ENCODE measurements around the gene ITPR2.
"Not testable (repeated sequence)": the region's sequence is repeated elsewhere in the genome, so short reads cannot be mapped to it uniquely, and the experiment has no call there.

Gene ITPR2

DNA sequence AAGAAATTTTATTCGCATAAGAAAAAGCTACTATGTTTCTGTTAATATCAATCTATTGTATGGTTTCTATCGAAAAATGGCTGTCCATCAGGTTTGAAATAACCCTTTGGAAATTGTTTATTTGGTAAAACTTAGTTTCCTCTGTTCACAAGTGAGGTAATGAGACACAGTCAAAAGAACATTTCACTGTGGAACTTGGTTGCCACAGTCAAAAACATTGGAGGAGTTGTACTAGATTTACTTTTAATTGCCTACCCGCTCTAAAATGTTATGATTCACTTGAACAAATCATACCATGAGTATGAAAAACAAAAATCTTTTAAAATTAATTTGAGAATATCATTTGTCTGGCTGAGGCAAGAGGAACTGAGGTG, 46.5 kb downstream of the ITPR2 start:
- DNase-seq = no peak

DNA sequence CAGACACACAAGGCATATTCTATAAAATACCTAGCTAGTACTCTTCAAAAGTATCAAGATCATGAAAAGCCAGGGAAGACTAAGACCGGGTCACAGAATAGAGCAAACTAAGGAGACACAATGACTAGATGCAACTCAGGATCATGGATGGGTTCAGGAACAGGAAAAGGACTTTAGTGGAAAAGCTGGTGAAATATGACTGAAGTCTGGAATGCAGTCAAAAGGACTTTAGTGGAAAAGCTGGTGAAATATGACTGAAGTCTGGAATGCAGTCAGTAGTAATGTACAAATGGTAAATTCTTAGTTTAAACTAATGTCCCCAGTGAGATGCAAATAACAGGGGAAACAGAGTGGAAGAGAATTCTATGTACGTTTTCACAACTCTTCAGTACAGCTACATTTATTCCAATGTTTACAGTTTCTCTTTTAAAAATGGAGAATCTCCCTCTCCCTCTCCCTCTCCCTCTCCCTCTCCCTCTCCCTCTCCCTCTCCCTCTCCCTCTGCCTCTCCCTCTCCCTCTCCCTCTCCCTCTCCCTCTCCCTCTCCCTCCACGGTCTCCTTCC, 49.1 kb downstream of the ITPR2 start:
- not testable (repeated sequence) for DNase-seq

DNA sequence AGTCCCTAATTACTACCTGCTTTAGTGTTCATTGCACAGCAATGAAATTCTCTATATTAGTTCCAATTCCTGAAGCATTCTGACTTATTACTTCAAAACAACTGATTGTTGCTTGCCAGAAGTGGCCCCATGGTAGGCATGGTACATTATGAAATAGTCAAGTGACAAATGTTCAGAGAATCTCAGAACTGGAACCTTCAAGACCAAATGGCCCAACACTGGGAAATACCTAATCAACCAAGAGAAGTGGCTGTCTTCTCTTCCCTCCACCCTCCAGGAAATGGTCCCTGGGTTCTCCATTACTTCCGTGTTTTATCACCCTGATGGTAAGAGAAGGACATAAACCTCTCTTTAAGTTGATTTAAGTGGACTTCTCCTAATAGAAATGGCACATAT, 49.9 kb downstream of the ITPR2 start:
- DNase-seq = no peak

DNA sequence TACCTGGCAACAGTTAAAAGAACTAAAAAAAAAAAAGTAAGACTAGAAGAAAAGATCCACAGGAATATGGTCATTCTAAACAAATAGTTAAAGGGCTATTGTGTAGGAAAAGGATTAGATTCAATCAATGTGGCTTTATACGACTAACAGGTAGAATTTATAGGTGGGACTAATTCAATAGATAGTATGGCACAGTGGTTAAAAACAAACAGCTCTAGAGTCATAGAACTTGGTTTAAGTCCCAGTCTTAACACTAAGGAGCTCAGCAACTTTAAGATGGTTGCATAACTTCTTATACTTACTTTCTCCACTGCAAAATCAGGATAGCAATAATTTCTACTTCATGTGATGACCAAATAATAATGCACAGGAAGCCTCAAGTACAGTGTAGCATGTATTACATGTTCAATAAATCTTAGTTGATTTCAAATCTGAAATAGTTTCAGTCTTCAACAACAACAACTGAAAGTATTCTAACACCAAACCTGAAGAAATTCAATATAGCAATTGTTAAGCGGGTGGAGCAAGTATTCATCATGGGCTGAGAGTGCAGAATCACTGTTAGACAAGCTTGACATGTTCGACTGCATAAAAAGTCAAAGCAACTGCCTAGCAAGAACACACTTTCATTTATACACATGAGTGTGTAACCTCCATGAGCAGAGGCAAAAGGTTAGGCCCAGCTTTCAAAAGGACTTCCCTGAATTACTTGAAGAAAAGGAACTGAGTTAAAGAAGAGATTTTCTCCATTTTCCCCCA, 50.4 kb downstream of the ITPR2 start:
- DNase-seq = no peak

DNA sequence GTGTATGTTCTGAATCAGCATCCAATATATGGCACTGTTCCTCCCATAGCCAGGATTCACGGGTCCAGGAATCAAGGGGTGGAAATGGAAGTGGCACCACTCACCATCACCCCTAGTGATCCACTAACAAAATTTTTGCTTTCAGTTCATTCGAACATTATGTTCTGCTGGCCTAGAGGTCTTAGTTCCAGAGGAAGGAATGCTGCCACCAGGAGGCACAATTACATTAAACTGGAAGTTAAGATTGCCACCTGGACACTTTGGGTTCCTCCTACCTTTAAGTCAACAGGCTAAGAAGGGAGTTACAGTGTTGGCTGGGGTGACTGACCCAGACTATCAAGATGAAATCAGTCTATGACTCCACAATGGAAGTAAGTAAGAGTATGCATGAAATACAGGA, 52.3 kb downstream of the ITPR2 start:
- DNase-seq = peak; percentile 41

DNA sequence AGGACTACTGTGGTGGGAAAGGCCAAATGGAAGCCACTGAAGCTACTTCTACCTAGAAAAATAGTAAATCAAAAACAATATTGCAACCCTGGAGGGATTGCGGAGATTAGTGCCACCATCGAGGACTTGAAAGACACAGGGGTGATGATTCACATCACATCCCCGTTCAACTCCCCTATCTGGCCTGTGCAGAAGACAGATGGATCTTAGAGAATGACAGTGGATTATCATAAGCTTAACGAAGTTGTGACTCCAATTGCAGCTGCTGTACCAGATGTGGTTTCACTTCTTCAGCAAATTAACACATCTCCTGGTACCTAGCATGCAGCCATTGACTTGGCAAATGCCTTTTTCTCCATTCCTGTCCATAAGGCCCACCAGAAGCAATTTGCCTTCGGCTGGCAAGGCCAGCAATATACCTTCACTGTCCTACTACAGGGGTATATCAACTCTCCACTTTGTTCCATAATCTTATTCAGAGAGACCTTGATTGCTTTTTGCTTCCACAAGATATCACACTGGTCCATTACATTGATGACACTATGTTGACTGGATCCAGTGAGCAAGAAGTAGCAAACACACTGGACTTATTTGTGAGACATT, 54.7 kb downstream of the ITPR2 start:
- peak; percentile 43 for DNase-seq

DNA sequence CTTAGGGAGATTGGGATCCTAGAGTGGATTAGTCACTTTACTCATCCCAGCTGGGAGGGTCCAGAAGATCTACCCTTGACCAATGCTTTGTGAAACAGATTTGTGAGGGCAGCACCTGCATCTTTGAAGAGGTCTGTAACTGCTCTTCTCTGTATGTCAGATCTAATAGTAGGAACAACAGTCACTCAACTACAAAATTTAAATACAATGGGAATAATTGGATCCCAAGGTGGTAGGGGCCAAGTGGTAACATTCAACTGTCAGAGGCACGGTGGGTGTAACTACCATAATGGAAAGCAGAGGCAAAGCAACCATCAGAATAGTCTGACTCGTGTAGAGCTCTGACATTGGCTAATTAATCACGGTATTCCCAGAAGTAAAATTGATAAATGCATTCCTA, 55.8 kb downstream of the ITPR2 start:
- DNase-seq = no peak

DNA sequence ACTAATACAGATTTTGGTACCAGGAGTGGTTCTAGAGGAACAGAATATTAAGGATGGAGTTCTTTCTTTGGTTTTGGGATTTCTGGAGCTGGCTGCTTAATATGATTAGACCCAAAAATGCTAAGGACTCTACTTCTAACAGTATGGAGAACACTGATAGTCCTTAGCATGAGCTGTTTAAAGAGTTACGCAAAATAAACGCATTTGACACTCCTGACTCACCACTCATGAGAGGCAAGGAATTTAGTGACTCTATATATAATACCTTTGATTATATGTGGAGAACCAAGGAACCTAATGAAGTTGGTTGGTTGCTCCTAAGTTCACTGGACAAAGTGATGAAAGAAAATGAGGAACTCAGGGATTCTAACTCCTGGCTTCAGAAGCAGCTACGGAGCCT, 57.0 kb downstream of the ITPR2 start:
- DNase-seq = not testable (repeated sequence)

DNA sequence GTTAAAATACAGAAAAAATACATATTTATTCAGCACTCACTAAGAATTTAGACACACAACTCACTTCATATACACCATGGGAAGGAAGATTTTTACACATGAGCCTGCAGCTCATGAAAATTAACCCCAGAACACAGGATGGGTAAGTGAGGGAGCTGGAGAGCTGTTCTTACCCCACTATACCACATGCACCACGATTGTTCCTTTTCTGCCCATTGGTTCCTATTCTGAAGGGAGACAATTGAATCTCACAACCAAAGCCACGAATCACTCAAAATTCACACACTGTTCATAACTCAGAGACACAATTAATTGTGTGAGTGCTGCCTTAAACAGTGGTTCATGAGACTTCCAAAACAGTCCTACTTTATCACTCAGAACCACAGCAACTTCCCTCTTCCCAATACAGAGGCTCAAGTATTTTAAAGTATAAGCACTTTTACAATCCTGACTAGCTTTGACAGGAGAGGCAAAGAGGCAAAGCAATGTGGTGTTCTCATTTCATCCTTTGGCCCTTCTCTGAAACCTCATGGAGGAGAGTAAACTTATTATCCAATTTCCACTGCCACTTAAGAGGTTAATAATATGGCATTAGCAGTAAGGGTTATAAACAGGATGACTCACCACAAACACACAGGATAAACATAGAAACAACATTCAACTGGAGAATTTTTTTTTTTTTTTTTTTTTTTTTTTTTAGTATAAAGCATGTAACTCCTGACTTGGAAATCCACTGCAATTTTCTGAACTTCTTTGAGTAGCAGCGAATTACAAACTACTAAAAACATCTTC, 59.5 kb downstream of the ITPR2 start:
- DNase-seq = no peak

DNA sequence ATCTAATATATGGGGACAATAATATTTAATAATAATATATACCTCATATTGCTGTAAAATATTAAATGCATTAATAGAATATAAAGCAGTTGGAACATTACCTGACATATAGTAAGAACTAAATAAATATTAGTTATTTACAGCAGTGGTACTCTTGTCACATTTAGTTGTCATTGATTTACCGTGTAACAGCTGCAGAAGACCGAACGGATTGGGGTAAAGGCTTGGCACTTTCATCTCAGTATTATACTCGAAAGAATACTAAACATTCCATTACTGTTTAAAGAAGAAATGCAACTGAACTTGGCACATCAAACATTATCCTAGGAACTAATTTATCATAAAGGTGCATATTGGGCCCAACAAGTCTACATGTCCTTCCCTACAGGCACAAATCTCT, 61.1 kb downstream of the ITPR2 start:
- no peak for DNase-seq

DNA sequence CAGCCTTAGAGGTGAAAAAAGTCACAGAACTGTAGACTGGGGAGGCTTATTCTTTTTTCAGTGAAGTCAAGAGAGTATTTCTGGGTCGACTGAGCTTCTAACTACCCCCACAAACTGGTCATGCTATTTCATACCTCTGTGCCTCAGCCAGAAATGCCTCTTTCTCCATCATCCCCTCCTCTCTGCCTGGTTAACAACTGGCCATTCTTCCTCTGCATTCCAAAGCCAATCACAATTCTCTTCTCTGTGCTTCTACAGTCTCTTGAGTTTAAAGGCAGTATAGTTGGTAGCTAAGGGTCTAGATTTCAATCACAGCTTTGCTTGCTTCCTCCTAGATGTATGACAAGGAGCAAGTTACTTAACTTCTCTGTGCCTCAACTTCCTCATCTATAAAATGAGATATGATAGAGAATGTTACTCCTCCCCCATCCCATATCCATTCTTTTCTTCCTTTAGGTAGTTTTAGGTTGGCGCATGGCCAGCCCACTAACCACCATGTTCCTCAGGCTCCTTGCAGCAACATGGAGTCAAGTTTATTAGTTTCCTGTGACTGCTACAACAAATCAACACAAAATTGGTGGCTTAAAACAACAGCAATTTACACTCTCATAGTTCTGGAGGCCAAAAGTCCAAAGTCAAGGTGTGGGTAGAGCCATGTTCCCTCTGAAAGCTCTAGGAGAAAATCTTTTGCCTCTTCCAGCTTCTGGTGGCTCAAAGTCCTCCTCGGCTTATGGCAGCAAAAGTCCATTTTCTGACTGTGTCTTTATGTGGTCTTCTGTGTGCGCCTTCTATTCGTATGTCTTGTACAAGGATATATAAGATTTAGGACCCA, 62.5 kb downstream of the ITPR2 start:
- no peak for DNase-seq

DNA sequence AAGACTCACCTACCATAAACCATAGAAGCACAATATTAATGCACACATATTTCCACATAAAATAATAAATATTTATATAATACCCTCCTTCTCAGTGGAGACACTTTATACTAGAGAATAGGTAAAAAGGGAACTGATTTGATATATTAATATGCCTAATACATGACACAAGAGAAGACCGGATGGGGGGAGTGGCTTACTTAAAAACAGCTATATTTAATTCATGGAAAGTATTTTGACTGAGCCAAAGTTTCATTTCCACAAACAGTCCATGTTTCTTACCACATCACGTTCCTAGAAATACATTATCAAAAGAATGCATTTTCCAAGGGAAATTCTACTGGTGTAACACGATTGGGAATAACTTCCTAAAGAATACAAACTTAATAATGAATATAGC, 63.4 kb downstream of the ITPR2 start:
- DNase-seq = no peak

DNA sequence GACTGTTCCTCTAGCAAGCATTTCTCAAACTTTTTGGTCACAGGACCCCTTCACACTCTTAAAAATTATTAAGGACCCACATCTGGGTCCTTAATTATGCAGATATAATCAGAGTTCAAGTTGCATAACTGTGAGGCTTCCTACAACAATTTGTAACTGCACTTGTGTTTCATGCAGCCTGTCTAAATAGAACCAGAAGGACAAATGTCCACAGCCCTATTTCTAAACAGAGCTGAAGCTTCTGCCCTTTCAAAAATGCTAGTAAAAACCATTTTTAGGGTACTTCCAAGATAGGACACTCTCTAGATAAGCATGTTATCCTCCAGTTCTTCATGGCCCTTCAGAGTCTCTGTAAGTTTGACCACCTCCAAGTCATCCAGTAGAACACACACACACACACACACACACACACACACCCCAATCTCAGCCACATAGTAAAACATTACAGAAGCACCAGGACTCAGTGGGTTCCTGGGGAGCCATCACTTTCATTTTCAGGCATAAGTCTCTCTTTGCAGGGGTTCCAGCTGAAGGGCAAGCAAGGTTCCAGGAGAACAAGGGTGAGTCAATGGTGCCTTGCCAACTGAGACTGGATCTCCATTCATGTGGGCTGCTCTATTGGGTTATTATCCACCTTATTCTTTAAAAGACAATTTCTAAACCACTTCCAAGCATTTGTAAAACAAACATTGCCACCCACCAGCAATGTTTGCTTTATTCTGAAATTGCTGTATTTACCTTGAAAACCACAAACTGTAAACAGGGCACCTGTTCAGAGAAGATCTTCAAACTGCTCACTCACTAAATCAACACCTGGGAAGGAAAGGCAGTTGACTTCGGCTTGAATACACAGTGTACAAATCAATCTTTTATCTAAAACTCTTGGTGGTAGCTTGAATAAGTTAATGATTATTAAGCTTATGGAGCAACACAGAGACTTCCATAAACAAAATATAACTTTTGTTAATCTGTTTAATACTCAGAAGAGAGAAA, 64.1 kb downstream of the ITPR2 start:
- DNase-seq = no peak

DNA sequence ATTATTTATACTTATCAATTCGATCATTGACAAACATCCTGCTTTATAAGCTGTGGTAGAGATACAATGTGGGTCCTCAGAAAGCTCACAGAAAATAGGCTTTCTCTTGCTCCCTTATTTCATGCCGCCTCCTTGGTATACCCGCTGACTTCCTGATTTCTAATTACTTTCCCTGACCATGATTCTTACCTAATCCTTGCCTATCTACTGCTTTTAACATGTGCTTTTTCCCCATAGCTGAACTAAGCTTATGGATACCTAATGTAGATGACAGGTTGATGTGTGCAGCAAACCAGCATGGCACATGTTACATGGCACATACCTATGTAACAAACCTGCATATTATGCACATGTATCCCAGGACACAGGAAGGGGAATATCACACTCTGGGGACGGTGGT, 65.1 kb downstream of the ITPR2 start:
- DNase-seq = no peak

DNA sequence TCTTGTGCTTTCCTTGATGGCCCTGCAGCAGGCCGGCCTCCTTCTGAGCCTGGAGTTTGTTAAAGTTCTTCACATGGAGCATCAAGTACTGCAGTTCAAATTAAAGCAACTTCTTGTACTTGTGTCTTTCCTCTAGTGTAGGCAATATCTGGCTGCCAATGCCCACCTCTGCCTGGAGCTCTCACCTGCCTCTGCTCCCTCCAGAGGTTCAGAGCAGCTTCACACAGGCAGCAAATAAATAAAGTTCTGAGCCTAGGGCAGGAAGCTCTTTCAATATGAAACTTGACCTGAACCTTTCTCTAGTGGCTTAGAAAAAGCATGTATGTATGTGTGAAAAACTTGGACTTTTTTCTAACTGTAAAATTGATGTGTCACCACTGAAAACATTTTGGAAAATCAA, 65.9 kb downstream of the ITPR2 start:
- no peak for DNase-seq

DNA sequence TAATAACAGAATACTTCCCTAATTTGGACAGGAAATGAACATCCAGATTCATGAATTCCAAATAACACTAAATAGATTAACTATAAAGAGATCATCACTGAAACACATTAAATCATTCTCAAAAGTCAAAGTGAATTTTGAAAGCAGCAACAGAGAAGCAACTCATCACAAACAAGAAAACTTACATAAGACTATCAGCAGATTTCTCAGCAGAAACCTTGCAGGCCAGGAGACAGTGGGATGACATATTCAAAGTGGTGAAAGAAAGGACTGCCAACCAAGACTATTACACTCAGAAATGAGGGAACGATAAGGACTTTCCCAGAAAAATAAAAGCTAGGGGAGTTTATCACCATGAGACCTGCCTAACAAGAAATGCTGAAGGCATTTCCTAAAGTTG, 70.8 kb downstream of the ITPR2 start:
- DNase-seq = no peak

DNA sequence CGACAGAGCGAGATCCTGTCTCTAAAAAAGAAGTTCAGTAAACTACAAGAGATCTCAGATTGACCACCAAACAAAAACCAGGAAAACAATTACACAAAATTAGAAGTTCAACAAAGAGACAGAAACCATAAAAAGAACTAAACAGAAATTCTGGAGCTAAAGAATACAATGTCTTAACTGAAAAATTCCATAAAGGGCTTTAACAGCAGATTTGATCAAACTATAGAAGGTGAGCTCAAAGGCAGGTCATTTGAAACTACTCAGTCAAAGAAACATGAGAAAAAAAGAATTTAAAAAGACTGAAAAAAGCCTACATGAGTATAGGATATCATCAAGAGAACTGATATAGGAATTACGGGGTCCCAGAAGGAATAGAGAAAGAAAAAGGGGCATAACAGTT, 71.2 kb downstream of the ITPR2 start:
- no peak for DNase-seq

DNA sequence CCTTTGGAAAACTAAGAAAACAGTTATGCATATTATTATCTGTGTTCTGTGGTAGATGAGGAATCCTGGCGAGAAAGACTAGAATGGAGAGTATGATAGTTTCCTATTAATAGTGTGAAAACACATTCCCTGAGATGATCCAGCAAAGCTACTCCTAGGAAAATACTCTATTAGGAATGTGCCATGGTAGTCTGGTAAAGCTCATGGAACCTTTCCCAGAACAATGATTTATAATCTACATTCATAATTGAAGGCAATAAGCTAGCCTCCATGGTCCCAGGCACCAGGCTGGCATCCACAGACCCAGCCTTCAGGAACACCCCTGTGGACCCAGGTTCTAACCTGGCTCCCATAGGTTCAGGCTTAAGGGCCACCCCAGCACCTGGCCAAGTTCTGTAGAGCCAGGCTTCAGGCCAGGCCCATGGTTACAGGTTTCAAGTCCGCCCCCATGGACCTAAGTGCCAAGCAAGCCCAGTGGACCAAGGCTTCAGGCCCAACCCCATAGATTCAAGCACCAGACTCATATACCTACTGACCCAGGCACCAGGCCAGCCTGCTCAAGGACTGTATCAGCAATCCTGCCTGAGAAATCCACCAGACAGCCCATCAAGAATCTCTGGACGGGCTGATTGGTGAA, 72.2 kb downstream of the ITPR2 start:
- no peak for DNase-seq

DNA sequence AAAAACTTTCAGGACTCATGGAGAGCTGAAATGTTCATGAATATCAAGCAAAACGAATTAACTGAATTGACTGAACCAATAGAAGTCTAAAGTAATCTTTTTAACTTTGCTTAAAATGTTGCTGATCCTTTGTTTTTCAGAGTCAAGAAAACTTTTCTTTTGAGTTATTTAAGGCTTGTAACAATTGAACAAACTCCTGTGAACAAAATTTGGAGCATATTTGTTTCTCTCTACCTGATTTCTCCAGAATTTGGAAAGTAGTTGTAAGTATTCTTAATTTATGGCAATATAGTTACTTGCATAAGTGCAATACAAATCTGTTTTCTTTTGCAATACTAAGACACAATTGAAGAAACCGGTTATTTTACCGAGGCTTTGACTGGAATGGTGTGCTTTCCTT, 77.6 kb downstream of the ITPR2 start:
- not testable (repeated sequence) for DNase-seq

DNA sequence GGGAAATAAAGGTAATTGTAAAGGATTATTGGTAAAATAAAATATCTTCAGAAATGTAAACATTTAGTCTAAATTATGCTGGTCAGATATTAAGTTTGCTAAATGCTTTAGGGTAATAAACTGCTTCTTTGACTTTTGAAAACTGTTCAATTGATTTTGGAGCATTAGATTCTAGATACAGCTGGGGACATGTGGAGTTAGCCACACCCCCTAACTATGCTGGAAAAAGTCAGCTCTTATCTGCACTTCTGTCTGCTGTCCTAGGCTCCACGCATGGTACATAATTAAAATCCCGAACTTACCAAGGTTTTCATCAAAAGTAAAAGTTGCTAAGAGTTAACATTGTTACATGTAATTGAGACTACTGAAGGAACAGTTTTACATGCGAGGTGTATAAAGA, 78.8 kb downstream of the ITPR2 start:
- no peak for DNase-seq

DNA sequence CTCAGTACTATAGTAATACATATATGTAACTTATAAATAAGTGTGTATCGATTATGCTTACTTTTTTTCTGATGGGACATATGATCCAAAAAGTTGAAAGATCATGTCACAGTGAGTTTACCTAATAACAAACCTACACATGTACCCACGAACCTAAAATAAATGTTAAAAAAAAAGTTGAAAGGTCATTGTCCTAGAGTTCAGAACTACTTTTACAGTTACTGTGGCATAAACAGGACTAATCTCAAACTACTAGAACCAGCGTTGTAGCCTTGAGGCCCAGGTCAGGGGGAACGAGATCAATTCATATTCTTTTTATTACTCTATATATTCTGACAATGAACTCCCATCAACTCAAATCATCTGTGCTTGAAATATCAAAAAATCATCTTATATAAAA, 81.8 kb downstream of the ITPR2 start:
- no peak for DNase-seq

Data from hematopoietic multipotent progenitor cell treated with erythropoietin and hydrocortisone succinate and interleukin-3 and kit ligand, for 6 days (in vitro differentiated cells).